ENCODE data around the gene MRPL3.

Gene MRPL3

DNA sequence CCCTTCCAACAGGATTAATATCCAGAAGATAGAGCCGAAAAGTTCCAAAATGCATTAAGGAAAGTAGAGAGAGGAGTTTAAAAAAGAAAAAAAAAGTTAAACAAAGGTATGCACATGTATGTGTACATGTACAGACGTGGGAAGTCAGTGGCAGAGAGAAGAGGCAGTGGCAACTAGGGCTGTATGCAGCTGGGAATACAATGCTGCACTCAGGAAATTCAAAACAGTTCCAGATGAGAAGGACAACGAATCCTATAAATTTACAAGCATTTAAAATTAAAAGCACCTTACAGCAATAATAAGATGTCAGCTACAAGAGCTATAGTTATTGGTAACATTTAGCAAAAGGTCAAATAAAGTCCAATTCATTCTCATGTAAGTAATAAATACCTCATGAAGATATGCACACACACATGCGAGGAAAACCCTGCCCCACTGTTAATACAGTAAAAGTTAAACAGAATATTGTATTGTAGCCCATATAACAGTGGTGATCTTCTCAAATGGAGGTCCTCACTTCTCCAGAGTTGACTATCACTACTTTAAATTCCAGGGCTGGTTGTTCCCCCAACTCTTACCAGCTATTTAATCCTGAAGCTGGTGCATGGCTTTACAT, 18.2 kb downstream of the MRPL3 start:
- TF ChIP-seq RAD21 (IDR thresholded peaks at IDR 0.05; ENCODE audit: low read depth) (no peak), TCF12 (IDR thresholded peaks at IDR 0.05; ENCODE audit: low read depth) (no peak), TEAD4 (IDR thresholded peaks at IDR 0.05) (no peak), EP300 (IDR thresholded peaks at IDR 0.05; ENCODE audit: borderline replicate concordance) (no peak), EGR1 (IDR thresholded peaks at IDR 0.05) (no peak), TAF1 (IDR thresholded peaks at IDR 0.05; ENCODE audit: low read depth) (no peak), FOXM1 (IDR thresholded peaks at IDR 0.05; ENCODE audit: borderline replicate concordance, low read depth) (no peak), CREB1 (IDR thresholded peaks at IDR 0.05; ENCODE audit: low read depth) (no peak), YY1 (IDR thresholded peaks at IDR 0.05; ENCODE audit: low read depth) (no peak), CEBPB (IDR thresholded peaks at IDR 0.05) (no peak), ZBTB7A (IDR thresholded peaks at IDR 0.05; ENCODE audit: low read depth) (no peak), NFIC (IDR thresholded peaks at IDR 0.05) (no peak)
- TF ChIP-seq, protein P1, sequence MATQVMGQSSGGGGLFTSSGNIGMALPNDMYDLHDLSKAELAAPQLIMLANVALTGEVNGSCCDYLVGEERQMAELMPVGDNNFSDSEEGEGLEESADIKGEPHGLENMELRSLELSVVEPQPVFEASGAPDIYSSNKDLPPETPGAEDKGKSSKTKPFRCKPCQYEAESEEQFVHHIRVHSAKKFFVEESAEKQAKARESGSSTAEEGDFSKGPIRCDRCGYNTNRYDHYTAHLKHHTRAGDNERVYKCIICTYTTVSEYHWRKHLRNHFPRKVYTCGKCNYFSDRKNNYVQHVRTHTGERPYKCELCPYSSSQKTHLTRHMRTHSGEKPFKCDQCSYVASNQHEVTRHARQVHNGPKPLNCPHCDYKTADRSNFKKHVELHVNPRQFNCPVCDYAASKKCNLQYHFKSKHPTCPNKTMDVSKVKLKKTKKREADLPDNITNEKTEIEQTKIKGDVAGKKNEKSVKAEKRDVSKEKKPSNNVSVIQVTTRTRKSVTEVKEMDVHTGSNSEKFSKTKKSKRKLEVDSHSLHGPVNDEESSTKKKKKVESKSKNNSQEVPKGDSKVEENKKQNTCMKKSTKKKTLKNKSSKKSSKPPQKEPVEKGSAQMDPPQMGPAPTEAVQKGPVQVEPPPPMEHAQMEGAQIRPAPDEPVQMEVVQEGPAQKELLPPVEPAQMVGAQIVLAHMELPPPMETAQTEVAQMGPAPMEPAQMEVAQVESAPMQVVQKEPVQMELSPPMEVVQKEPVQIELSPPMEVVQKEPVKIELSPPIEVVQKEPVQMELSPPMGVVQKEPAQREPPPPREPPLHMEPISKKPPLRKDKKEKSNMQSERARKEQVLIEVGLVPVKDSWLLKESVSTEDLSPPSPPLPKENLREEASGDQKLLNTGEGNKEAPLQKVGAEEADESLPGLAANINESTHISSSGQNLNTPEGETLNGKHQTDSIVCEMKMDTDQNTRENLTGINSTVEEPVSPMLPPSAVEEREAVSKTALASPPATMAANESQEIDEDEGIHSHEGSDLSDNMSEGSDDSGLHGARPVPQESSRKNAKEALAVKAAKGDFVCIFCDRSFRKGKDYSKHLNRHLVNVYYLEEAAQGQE (IDR thresholded peaks at IDR 0.05; ENCODE audit: low read depth), result no peak
- TF ChIP-seq, protein P2, sequence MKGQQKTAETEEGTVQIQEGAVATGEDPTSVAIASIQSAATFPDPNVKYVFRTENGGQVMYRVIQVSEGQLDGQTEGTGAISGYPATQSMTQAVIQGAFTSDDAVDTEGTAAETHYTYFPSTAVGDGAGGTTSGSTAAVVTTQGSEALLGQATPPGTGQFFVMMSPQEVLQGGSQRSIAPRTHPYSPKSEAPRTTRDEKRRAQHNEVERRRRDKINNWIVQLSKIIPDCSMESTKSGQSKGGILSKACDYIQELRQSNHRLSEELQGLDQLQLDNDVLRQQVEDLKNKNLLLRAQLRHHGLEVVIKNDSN (IDR thresholded peaks at IDR 0.05), result no peak
- TF ChIP-seq, protein P3, sequence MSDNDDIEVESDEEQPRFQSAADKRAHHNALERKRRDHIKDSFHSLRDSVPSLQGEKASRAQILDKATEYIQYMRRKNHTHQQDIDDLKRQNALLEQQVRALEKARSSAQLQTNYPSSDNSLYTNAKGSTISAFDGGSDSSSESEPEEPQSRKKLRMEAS (IDR thresholded peaks at IDR 0.05), result no peak

DNA sequence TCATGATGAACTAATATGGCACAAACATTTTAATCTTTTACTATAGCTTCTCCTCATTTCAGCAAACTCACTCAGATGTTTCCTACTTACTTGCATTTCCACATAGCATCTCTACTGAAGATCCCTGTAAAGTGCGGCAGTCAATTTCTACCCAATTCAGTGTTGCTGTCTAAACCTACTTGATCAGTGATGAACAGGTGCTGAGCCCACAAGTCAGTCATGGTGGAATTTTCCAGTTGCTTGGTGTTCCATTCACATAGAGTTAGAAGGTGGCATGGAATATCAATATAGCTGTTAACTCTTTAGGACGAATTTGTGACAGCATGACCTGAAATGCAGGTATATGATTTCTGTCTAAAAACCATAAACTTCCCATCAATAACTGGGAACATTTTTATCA, 22.7 kb downstream of the MRPL3 start:
- TF ChIP-seq ZBTB7A (IDR thresholded peaks at IDR 0.05; ENCODE audit: low read depth) (no peak), CREB1 (IDR thresholded peaks at IDR 0.05; ENCODE audit: low read depth) (no peak), RAD21 (IDR thresholded peaks at IDR 0.05; ENCODE audit: low read depth) (no peak), TCF12 (IDR thresholded peaks at IDR 0.05; ENCODE audit: low read depth) (no peak), TAF1 (IDR thresholded peaks at IDR 0.05; ENCODE audit: low read depth) (no peak), EP300 (IDR thresholded peaks at IDR 0.05; ENCODE audit: borderline replicate concordance) (no peak), TEAD4 (IDR thresholded peaks at IDR 0.05) (no peak), EGR1 (IDR thresholded peaks at IDR 0.05) (no peak), YY1 (IDR thresholded peaks at IDR 0.05; ENCODE audit: low read depth) (no peak), FOXM1 (IDR thresholded peaks at IDR 0.05; ENCODE audit: borderline replicate concordance, low read depth) (no peak), NFIC (IDR thresholded peaks at IDR 0.05) (no peak)
- TF ChIP-seq, protein P2 (IDR thresholded peaks at IDR 0.05), result no peak
- TF ChIP-seq, protein P1 (IDR thresholded peaks at IDR 0.05; ENCODE audit: low read depth), result no peak
- TF ChIP-seq, protein P3 (IDR thresholded peaks at IDR 0.05), result no peak

DNA sequence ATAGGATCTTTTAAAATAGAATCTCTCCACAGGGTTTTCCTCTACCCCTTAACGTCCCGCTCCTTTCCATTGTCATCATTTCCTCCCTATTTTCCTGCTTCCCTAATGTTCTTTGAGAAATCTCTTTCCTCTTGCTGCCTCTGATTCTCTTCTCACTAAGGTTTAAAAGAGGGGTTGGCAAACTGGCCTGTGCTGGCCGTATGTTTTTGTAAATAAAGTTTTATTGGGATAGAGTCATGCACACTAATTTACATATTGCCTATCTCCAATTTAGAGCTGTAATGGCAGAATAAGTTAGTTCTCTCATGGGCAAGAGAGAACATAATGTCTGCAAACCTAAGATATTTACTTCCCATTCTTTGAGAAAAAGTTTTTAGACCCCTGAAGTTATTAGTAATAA, 25.0 kb downstream of the MRPL3 start:
- TF ChIP-seq EGR1 (IDR thresholded peaks at IDR 0.05), result no peak
- TF ChIP-seq TCF12 (IDR thresholded peaks at IDR 0.05; ENCODE audit: low read depth), result no peak
- no peak for TF ChIP-seq FOXM1 (IDR thresholded peaks at IDR 0.05; ENCODE audit: borderline replicate concordance, low read depth)
- TF ChIP-seq, protein P1 (IDR thresholded peaks at IDR 0.05; ENCODE audit: low read depth), result no peak
- TF ChIP-seq, protein P3 (IDR thresholded peaks at IDR 0.05), result no peak
- no peak for TF ChIP-seq EP300 (IDR thresholded peaks at IDR 0.05; ENCODE audit: borderline replicate concordance)
- TF ChIP-seq TEAD4 (IDR thresholded peaks at IDR 0.05), result no peak
- TF ChIP-seq RAD21 (IDR thresholded peaks at IDR 0.05; ENCODE audit: low read depth), result no peak
- no peak for TF ChIP-seq ZBTB7A (IDR thresholded peaks at IDR 0.05; ENCODE audit: low read depth)
- TF ChIP-seq, protein P2 (IDR thresholded peaks at IDR 0.05), result no peak
- TF ChIP-seq CEBPB (IDR thresholded peaks at IDR 0.05), result no peak
- no peak for TF ChIP-seq YY1 (IDR thresholded peaks at IDR 0.05; ENCODE audit: low read depth)
